ENCODE data around the gene ADARB1.

GRCh38 chr21:45078877-45079281, 4.5 kb downstream of the ADARB1 start:
- no peak for TF ChIP-seq CTCF (IDR thresholded peaks at IDR 0.05; ENCODE audit: low read depth, low read length)
- TF ChIP-seq POLR2A (IDR thresholded peaks at IDR 0.05; ENCODE audit: extremely low read depth, insufficient read length), result no peak
- TF ChIP-seq MAX (IDR thresholded peaks at IDR 0.05; ENCODE audit: low read depth, low read length), result no peak
- TF ChIP-seq MYC (IDR thresholded peaks at IDR 0.05; ENCODE audit: low read depth, low read length), result 0 out of 2 replicates have a peak, but pooled peaks have one; percentile 6

All from NB4 (cell line).